Melanocyte of skin (primary cell): ENCODE measurements around the gene OSTM1. TPM values are rescaled to one million over a fixed set of nuclear protein-coding genes. Genes with fewer than 3 reads are reported as not detected.

Experiments
- small RNA-seq, 2 donors: library from RNA; depleted of rRNA; stranded (forward); fragments of <200 nt; gene quantifications; one replicate each; pipeline ENCODE3, GENCODE V24; 2012
- total RNA-seq, 2 donors: library from RNA; depleted of rRNA; stranded (reverse); fragments of >200 nt; gene quantifications; 2 replicates each; pipeline ENCODE4 v1.2.3, GENCODE V29; 2012

The OSTM1 gene, protein sequence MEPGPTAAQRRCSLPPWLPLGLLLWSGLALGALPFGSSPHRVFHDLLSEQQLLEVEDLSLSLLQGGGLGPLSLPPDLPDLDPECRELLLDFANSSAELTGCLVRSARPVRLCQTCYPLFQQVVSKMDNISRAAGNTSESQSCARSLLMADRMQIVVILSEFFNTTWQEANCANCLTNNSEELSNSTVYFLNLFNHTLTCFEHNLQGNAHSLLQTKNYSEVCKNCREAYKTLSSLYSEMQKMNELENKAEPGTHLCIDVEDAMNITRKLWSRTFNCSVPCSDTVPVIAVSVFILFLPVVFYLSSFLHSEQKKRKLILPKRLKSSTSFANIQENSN
- 100 to 1,000 TPM; 290 to 862 TPM for total RNA-seq

GRCh38 chr6:108074359-108075144 is at the start of gene OSTM1:
Gene OSTM1 (minus strand): TSS chr6:108074741. CDS start chr6:108074651, 90 bp downstream.

Small RNAs within 50 kb of the gene (small RNA-seq; reads per million reads assigned to genes)
- 0 reads per million in 2 donors for gene RF00019

Other genes starting within 250 kb of the OSTM1 start
- 10 to 100 TPM; 17.2 to 28.6 TPM for gene SEC63, start 116.5 kb downstream of the OSTM1 start, total RNA-seq
- 1 to 10 TPM in 1 of 2 donors, not detected in 1; 1.0 TPM for gene NR2E1, start 91.3 kb upstream of the OSTM1 start, total RNA-seq
- gene SNX3, start 186.3 kb upstream of the OSTM1 start, total RNA-seq = 100 to 1,000 TPM; 148 to 169 TPM
- gene AFG1L, start 220.3 kb upstream of the OSTM1 start, total RNA-seq = 1 to 10 TPM; 8.6 to 9.7 TPM